GM18519 (cell line): ENCODE measurements around the gene PNPO.

Experiments used
- ATAC-seq: cut with Tn5 transposase; IDR thresholded peaks from one replicate; pipeline ENCODE4 v1.9.1; 2021; ENCODE audit warnings: mild to moderate bottlenecking, moderate library complexity; ENCODE audit not compliant: unreplicated experiment, low FRiP score

PNPO gene

GRCh38 chr17:47948706-47949196, 7.4 kb downstream of the PNPO start:
- no peak for ATAC-seq

- no peak for ATAC-seq
Observed at GRCh38 chr17:47949197-47949759, 7.9 kb downstream of the PNPO start.

- no peak for ATAC-seq
Observed at GRCh38 chr17:47949946-47950345, 8.6 kb downstream of the PNPO start.

DNA sequence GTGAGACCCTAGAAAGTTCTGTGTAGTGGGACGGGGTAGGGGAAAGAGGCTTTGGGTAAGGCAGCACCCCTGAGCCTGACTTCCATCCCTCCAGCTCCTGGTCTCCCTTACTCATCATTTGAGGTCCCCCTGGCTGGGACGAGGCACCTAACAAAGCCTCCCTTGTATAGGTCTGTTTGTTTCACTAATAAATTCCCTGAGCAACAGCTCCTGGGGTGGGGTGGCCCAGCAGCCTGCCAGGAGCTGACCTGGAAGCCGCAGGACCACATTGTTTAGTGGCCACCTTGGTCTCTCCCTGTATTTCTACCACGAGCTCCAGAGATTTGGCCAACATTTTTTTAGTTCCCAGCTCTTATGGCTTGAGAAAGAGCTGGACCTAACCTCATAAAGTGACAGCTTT, 9.1 kb downstream of the PNPO start:
- no peak for ATAC-seq

- ATAC-seq, result no peak
Observed at GRCh38 chr17:47952171-47953021, 11.0 kb downstream of the PNPO start.

DNA sequence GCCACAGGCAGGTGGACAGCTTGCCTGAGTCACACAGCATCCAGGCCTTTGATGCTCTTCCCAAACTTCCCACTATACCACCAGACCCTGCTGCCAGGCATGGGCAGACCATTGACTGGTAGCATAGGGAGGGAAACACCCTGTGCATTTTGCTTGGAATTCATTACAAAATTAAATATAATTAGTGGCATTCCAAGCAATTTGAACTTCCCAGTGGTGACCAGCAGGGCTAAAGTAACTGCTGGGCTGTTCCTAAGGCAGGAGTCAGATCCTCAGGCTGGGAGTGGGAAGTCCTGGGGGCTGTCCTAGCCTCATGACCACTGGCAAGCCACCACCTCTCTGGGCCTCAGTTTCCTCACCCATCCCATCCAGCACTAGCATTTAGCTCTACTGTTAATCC, 12.5 kb downstream of the PNPO start:
- ATAC-seq, result no peak

GRCh38 chr17:47955497-47956461, 14.4 kb downstream of the PNPO start:
- ATAC-seq, result no peak

DNA sequence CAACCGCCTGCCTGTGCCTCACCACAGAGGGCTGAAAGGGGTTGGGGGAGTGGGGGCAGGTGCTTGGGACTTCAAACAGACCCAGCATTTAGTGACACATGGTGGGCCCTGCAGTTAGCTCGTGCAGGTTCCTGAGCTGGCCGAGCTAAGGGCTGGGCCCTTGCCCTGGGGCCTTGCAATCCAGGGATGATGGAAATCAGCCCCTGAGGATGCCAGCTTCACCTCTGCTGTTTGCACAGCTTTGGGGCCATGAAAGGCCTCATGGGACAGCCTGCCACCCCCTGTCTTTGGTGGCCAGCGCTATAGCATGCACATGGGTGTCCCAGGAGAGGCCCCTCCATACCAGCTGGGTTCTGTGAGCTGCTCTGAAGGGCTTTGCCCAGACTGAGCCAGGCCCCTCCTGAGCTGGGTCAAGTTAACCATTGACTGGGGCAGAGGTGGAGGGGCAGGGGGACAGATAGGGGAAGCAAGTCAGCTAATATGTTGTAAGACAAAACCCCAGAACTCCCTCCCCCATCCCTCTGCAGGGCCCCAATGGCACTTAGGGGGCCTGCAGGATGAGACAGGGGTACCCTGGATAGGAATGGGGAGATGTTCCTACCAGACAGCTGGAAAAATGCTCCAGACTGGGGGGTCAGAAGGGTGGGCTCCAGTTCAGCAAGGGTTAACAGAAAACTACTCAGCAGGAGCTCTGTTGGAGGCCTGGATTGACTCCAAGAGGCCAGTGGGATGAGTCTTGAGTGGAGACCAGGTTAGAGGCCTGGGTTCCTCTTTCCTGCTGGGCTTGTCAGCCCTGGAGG, 15.6 kb downstream of the PNPO start:
- ATAC-seq, result no peak

DNA sequence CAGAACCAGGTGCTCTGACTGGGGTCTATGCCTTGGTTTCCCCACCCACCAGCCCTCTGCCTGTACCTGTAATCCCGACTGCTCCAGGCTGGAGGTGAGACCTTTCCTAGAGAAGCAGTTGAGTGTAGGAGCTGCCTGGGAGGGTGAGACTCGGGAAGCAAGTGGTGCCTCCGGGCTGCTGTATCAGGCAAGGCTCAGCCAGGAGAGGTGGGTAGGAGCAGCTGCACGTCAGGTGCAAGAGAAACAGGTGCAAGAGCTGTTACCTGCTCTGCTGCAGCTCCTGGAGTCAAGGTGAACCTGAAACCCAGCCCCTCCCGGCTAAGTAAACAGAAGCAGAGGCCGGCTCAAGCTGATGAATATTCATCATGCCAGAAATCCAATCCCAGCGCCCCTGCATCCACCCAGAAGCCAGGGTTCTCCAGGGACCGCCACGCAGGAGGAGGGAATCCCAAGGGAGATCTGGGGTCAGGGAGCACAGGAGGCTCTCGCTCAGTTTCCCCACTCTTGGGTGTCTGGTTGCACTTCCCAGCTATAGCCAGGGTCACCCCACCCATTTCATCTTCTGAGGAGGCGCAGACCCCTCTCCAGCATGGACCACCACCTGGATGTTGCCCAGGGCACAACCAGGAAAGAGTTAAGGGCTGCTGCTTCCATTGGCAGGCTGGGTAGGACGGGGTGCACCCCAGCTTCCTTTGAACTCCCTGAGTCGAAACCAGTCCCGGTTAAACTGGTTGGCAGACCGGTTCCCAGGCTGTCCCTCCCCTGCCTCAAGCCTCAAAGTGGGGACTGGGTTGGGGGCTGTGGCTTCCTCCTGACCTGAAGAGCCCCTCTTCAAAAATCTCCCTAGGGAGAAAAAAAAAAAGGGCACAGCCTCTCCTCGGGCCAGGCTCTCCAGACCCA, 16.5 kb downstream of the PNPO start, which contains the start of gene PRR15L:
TSS of gene PRR15L (minus strand) at position 293 of the 900 bp plus-strand sequence. CDS start 4,649 bp downstream, outside the sequence.
- ATAC-seq, result no peak

DNA sequence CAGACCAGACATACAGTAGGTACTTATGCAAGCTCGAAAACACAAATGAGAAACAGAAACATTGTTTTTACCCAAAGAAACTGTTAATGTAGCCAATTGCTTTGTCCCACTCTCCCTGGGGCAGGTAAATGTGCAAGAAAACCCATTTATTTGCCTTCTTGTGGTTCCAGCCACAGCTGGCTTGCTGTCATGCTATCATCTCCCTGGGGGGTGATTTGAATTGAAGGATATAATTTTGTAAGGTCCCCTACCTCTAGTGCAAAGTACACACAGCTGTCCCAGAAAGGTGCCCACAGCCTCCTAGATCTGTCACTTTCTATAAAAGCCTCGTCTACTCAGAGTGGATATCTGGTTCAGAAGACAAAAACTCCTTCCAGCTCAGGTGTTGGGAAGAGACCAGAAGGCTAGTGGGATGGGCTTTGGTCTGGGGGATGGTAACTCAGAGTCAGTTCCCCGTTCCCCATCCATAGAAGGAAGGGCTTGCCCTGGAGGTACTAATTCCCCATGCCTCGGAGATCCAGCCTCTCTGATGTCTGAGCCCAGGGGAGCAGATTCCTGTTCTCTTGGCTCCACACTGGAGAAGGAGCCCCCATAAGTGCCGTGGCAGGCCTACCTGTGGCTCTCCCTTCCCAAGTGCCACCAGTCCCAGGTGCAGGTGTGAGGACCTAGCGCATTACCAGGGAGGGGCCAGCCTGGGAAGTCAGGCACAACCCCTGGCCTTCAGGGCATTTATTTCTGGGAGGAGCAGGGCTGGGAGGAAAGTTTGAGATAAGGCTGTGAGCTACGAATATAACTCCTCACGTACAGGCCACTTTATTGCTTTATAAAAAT, 18.7 kb downstream of the PNPO start:
- no peak for ATAC-seq

- no peak for ATAC-seq
Observed at GRCh38 chr17:47961406-47961805, 20.0 kb downstream of the PNPO start.

DNA sequence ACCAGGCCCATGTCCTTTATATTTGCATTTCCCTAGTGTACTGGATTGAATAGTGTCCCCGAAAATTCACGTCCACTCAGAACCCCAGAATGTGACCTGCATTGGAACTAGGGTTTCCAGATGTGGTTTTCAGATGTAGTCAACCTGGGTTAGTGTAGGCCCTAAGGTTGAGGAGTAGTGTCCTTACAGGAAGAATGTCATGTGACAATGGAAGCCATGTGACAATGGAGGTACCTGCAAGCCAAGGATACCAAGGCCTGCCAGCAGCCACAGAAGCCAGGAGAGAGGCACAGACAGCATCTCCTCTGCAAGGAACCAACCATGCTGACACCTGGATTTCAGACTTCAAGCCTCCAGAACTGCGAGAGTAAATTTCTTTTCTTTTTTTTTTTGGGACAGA, 21.5 kb downstream of the PNPO start:
- no peak for ATAC-seq

- no peak for ATAC-seq
Observed at GRCh38 chr17:47964856-47965255, 23.5 kb downstream of the PNPO start.

GRCh38 chr17:47966079-47966519, 24.7 kb downstream of the PNPO start:
- no peak for ATAC-seq

DNA sequence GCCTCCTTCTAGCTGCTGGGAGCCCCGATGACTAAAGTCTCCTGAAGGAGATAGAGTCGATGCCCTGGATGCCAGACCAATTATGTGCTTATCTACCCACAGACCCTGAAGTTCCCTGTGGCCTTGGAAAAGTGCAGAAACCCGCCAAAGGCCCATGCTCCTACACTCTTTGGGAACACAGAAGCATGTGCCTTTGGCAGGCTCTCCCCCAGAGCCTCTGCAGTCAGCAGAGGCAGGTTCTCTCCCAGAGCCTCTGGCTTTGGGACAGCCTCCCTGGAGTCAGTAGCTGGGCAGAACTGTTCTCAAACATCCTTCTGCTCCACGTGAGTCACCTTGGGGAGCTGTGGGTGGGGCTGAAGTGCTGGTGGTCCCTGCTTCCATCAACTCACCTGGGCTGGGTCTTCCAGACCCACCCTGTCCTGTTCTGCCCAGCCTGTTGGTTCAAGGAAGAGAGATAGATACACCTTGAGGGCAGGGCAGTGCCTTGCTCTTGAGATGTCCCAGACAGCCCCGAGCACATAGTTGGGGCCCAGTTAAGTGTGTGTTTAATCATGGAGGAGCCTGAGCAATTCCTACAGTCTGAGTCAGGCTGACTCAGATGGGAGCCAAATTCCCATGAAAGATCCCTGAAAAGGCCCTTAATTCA, 26.4 kb downstream of the PNPO start:
- no peak for ATAC-seq

DNA sequence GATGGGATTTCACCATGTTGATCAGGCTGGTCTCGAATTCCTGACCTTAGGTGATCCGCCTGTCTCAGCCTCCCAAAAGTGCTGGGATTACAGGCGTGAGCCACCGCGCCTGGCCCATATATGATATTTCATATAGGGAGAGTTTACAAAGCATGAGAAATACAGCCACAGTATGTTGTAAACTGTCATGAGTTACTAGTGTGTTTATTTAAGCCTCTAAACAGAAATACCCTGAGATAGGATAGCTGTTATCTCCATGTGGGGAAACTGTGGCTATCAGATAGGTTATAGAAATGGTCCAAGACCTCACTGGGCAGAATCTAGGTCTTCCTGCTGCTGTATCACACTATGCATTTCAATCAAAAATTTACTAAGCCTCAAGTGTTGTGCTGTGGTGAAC, 27.5 kb downstream of the PNPO start:
- ATAC-seq, result no peak

DNA sequence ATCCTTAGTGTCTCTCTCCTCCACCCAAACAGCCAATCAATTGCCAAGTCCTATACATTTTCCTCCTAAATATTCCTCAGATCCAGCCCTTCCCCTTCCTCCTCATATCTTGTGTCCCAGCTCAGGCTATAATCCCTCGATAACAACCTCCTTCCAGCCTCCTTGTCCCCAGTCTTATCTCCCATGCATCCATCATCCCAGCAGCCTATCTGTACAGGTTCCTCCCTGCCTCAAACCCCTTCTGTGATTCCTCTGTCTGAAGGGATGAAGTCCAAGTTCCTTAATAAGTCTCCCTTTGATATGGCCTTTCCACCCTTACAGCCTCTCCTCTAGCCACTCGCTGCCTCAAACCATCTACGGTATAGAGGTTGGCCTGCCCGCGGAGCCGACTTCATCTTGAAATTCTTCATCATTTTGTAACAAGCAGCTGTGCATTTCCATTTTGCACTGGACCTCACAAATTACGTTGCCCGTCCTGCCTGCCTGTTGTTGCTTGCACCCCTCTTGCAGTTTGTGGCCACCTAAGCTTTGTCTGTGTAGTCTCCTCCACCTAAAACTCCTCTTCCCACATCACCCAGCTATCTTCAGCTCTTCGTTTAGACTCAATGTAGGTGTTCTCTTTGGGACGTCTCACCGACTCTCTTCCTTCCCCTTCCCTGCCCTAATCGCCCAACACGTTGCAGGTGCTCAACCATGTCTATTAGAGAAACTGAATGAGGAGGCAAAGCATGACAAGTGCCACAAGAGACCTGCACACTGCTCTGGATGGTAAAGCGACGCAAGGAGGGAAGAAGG, 28.8 kb downstream of the PNPO start:
- no peak for ATAC-seq
